Activated CD8-positive, alpha-beta memory T cell treated with anti-CD3 and anti-CD28 coated beads for 48 hours (primary cell): ENCODE data around the gene SMNDC1.

Source experiments
- DNase-seq, 3 experiments: peaks; one replicate each; pipeline ENCODE4 v3.0.0-alpha.2; 2020; ENCODE audit warnings: low read depth in 2 of 3, low spot score in 2 of 3

The SMNDC1 gene

DNA sequence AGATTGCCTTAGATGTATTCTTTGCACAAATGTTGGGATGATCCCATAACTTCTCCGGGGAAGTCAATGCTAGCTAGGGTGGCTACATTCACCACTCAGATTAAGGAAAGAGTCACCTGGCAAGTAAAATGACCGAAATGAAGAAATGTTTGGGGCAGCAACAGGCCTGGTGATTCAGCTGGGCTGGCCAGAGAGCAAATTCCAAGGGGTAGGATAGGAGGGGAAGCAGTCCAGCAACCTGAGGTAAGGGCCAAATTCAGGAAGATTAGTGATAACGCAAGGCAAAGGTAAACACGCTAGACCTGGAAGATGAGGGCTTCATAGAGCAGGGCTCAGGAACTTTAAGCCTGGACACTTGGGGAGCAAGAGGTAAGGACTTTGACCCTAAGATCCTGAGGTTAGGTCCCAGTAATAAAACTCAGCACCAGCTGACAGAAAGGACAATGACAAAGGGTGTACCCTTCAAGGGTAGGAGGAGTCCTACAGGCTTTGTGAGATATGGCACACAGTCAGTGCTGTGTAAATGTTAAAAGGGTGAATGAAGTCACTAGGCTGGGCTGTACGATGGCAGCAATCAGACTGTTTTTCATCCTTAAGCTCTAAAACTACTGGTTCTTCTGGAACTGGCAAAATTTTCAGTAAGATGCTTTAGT is 22.7 kb upstream of the SMNDC1 start:
- DNase-seq = no peak

DNA sequence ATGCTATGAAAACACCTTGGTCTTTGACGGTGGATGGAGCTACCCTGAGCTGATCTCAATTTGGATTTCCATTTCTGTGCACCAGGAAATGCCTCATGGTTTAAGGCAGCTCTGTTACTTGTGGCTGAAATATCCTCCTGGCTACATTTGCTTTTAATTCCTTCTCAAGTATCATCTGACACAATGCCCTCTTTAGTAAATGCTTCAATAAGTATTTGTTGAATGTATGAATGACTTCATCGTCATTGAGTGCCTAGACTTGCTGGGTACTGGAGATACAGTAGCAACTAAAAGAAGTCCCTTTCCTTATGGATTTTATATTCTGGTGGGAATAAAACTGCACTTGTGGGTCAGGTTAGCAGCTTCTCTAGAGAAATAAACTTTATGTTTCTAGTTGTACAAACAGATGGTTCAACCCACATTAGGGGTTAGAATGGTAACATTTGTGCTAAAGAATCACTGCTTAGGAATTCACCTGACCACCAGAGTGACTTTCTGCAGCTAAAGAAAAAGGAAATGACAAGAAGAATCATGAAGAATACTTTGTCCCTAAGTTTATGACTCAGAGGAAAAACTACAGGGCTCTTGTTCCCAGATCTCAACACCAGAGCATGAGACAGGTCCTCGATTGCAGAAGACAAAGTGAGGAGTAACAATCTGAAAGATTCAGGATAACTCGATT is 21.8 kb upstream of the SMNDC1 start:
- no peak for DNase-seq

GRCh38 chr10:110324805-110325280 is 20.1 kb upstream of the SMNDC1 start:
- no peak for DNase-seq

DNA sequence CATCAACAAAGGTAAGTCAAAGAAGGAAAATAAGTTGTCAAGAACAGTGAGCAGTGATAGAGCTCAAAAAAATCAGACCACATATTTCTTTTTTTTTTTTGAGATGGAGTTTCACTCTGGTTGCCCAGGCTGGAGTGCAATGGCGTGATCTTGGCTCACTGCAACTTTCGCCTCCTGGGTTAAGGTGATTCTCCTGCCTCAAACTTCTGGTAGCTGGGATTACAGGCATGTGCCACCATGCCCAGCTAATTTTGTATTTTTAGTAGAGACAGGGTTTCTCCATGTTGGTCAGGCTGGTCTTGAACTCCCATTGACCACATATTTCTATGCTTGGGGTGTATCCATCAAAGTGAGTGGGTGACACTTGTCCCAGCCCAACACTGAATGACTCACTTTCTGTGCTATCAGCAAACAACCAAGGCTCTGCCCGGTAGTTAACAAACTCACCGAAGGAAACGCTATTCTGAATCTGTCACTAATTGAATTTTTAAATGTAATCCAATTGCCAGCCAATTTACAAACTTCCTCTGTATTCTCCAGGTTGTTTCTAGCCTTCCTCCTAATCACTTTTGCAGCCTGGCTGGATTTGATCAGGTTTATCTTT is 19.6 kb upstream of the SMNDC1 start:
- no peak for DNase-seq

- no peak for DNase-seq
Observed at GRCh38 chr10:110323503-110323902, 18.8 kb upstream of the SMNDC1 start.

DNA sequence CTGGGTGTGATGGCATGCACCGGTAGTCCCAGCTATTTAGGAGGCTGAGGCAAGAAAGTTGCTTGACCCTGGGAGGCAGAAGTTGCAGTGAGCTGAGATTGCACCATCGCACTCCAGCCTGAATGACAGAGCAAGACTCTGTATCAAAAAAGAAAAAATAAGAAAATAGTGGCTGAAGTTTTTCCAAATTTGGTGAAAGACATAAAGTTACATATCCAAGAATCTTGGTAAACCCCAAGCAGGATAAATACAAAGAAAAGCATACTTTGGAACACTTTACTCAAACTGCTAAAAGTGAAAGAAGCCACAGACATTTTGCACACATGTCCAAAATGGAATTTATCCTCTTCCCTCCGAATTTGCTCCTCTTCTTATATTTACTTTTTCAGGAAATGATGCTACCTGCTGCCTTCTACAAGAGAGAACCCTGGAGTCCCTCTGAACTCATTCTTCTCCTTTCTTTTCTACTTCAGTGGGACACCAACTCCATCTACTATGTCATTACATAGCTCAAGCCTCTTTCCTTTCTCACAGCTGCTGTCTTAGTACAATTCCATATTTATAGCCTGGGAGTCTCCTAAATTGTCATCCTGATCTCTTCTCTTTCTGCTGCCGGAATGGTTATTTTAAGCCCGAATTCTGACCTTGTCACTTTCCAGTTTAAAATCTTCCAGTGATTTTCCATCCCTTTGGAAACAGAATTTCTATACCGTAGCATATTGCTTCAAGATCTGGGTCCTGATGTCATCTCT is 17.3 kb upstream of the SMNDC1 start:
- DNase-seq = no peak

DNA sequence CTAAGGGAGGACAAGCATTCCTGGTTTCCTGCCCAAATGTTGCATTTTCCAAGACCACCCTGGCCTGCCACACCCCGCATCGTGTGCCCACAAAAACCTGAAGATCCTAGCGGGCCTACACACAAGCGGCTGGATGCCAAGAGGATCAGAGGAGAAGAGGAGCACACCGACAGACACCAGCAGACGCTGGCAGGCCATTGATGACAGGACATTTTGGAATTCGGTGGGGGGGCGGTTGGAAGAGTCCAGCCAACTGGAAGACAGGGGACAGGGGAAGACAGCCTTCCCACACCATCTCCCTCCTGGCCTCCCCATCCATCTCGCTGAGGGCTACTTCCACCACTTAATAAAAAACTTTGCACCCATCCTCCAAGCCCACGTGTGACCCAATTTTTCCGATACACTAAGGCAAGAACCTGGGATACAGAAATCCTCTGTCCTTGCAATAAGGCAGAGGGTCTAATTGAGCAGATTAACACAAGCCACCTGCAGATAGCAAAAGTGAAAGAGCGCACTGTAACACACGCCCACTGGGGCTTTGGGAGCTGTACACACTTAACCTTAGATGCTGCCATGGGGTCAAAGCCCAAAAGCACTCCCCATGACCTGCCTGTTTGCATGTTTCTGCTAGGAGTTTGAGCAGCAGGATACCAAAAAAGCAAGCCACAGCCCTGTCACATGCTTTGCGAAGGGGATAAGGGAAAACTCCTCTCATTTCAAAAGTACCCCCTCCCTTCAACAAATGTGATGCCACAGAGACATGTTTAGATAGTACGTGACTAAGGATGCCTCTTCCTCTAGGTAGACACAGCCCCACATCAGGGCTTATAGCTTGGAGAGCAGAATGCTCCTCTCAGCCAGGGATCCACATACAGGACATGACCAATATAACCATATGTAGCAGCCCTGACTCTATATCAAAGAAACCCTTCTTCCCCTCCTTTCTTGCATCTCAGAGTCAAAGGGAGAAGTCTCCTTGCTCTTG is 13.4 kb upstream of the SMNDC1 start:
- no peak for DNase-seq

GRCh38 chr10:110313674-110314073 is 9.0 kb upstream of the SMNDC1 start:
- no peak for DNase-seq

DNA sequence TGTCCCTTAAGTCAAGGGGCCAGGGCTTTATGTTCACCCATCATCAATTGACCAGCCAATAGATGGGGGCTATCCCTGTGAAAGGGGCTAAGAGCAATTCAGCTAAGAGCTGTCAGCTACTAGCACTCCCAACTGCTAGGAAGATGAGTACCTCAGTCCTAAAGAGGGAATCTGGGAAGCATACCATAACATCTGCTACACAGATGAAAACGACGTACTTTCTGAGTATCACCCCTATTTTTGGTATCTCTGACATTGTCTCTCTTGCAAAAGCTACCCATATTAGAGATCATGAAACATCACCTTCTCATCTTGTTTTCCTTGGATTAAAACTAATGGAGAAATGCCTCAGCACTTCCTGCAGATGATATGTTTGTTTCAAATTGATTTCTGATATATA is 7.5 kb upstream of the SMNDC1 start:
- no peak for DNase-seq

DNA sequence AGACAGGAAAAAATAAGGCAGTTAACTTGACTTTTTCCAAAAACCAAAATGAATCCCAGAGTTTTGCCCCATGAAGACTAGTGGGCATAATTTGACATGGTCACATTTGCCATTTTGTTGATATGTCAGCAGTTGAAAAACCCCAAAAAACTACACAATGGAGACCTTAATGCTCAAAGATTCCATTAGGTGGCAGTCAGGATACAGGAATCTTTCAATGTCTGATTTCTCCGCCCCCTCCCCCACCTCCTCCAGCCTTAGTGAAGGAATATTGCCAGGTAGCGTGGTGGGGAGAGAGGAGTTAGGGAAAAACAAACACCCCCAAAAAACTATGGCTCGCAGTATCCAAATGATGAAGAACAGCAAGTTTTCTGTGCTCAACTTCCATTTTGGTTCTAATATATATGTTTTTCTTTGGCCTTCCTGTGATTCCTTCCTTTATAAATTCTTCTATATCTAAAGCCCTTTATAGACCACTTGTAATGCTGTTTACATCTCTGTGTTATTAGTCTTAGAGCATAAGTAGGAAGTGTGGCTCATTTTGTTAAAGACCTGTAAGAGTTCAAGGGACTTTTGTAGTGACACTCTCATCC is 6.7 kb upstream of the SMNDC1 start:
- DNase-seq = no peak

- no peak for DNase-seq
Observed at GRCh38 chr10:110310741-110311140, 6.0 kb upstream of the SMNDC1 start.

- DNase-seq = no peak
Observed at GRCh38 chr10:110307805-110308204, 3.1 kb upstream of the SMNDC1 start.

DNA sequence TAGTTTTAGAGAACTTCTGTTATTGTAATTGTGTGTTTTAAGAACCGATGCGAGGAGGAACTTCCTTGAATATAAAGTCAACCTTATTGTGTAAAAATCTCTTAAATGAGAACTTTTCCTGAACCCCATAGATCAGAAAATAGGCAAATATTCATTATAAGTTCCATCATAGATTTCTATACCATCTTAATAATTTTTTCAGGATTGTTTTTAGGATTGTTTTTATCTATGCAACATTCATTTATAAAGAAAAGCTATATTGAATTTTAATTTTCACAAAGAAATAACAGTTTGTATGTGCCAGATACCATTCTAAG is 1.7 kb upstream of the SMNDC1 start:
- DNase-seq = no peak

DNA sequence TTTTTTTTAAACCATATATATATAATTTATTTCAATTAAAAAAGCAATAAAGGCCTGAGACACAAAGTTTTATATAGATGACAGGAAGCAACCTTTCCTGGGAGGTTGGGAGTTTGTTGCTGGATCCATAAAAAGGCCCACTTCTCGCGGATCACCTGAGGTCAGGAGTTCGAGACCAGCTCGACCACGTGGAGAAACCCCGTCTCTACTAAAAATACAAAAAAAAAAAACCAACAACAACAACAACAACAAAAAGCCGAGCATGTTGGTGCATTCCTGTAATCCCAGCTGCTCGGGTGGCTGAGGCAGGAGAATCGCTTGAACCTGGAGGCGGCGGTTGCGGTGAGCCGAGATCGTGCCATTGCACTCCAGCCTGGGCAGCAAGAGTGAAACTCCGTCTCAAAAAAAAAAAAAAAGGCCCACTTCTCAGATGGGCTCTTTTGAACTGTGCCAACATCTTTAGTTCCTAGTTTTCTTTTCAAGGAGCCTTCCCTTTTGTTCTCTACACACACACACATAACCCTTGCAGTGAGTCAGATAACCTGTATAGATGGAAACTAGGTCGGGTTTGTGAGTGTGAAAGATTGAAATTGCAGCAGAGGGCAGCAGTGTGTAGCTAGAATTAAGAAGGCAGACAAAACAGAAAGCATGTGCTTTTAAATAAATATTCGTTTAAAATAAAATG is 1.2 kb upstream of the SMNDC1 start:
- DNase-seq = no peak

- DNase-seq = no peak
Observed at GRCh38 chr10:110304394-110304779, 333 bp downstream of the SMNDC1 start.

GRCh38 chr10:110303681-110304080 is 1.0 kb downstream of the SMNDC1 start:
- DNase-seq = no peak

DNA sequence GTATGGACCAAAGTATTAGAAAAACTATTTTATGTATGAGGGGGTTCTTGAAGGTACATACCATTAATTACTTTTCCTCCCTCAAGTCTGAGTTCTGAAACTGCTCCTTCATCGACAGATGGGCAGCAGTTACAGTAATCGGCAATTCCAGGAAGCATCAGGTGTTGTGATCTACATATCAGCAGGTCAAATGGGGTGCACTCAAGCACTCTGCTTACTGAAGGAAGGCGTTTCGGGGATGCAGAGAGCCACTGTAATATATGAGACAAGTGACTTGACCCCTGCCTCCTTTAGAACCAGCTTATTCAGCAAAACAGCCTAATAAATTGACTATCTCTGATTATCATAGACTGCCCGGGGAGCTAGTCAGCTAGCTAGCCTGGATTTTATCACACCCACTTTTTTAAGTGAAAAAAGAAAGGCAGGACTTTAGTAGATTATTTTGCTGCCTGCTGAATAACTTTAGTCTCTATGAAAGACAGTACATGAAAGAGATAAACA is 4.2 kb downstream of the SMNDC1 start:
- DNase-seq = no peak

DNA sequence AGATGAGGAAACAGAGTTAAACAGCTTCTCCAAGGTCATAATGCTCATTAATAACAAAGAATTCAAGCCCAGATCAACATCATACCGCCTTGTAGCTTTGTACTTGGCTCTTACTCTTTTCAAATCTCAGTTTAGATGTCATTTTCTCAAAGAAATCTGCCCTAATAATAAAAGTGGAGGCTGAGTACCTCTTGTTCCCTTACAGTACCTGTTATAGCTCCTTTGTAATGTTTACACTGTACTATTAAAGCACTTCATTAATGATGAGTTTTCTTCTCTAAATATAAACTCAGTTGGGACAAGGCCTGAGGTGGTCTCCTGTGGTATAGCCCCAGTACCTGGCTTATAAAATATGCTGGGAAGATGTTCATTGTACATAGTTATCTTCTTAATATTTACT is 7.8 kb downstream of the SMNDC1 start:
- no peak for DNase-seq

DNA sequence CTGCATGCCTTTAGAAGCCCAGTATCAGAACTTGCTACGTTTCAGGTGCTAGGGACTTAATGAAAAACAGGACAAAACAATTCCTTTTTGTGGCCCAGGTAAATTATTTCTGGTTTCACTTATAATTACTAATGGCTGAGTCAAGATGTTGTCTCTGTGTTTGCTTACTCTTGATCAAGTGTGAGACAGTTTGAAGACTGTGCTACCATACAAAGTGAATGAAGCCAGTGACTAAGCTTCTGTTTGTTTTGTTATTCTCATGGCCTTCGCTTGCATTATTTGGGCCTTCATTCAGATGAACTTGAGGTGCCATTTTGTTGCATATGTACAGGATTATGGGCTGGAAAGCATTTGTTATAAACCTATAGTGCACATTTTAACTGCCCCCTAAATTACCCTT is 17.9 kb downstream of the SMNDC1 start:
- DNase-seq = no peak

- no peak for DNase-seq
Observed at GRCh38 chr10:110285501-110285900, 19.2 kb downstream of the SMNDC1 start.
